K562 (cell line): ENCODE measurements around the gene ICAM2. TPM values are rescaled to one million over a fixed set of nuclear protein-coding genes. Genes with fewer than 3 reads are reported as not detected.

Experiments used
- CBFA2T2 ChIP-seq: fragments of 450-650 bp; conservative IDR thresholded peaks from 2 replicates; pipeline ENCODE4 v1.6.1; 2017; ENCODE audit warnings: mild to moderate bottlenecking
- CCNT2 ChIP-seq: IDR thresholded peaks from 2 replicates; pipeline ENCODE4 v1.6.1; 2011; ENCODE audit warnings: borderline replicate concordance, low read depth, mild to moderate bottlenecking, moderate library complexity, mixed read lengths, low read length; ENCODE audit not compliant: insufficient read length; ENCODE audit errors: extremely low read depth
- ESRRA ChIP-seq: fragments of 450-650 bp; IDR thresholded peaks from 2 replicates; pipeline ENCODE4 v1.6.1; 2014; ENCODE audit warnings: low read depth, mild to moderate bottlenecking, moderate library complexity, borderline replicate concordance
- KDM5B ChIP-seq: fragments of 200-600 bp; sonication (generic); IDR thresholded peaks from 2 replicates; pipeline ENCODE4 v1.6.1; 2012; ENCODE audit warnings: low read depth, mild to moderate bottlenecking, moderate library complexity, low read length, control low read depth, inconsistent platforms; ENCODE audit not compliant: insufficient replicate concordance
- LEF1 ChIP-seq: fragments of 450-650 bp; IDR thresholded peaks from 2 replicates; pipeline ENCODE4 v1.6.1; 2016; ENCODE audit warnings: mild to moderate bottlenecking
- MAFK ChIP-seq: IDR thresholded peaks from 2 replicates; pipeline ENCODE4 v1.6.1; 2011; ENCODE audit warnings: low read length, improper control_type of control experiment
- PCBP1 ChIP-seq: fragments of 200-400 bp; formaldehyde crosslinking; IDR thresholded peaks from 2 replicates; pipeline ENCODE4 v1.6.1; 2018; ENCODE audit warnings: mild to moderate bottlenecking, low read depth, low read length; ENCODE audit not compliant: poor library complexity, severe bottlenecking
- RBM22 ChIP-seq: fragments of 200-400 bp; formaldehyde crosslinking; IDR thresholded peaks from 2 replicates; pipeline ENCODE4 v1.6.1; 2018; ENCODE audit warnings: low read length, low read depth; ENCODE audit not compliant: poor library complexity, severe bottlenecking
- SOX6 ChIP-seq: fragments of 450-650 bp; IDR thresholded peaks from 2 replicates; pipeline ENCODE4 v1.6.1; 2014; ENCODE audit warnings: mild to moderate bottlenecking
- TCF3 ChIP-seq: sonication (generic); formaldehyde crosslinking; IDR thresholded peaks from 2 replicates; pipeline ENCODE4 v1.4.0; 2020; ENCODE audit warnings: mild to moderate bottlenecking, missing genetic modification reagents
- ZKSCAN8 ChIP-seq: fragments of 200-800 bp; sonication (Bioruptor generic); IDR thresholded peaks from 2 replicates; pipeline ENCODE4 v1.6.1; 2016; ENCODE audit warnings: missing genetic modification characterization, missing compliant biosample characterization
- ZNF589 ChIP-seq: fragments of 200-800 bp; sonication (Bioruptor generic); IDR thresholded peaks from 2 replicates; pipeline ENCODE4 v1.6.1; 2016; ENCODE audit warnings: low read depth, missing genetic modification characterization, missing compliant biosample characterization
- ZNF79 ChIP-seq: fragments of 250-450 bp; sonication (Bioruptor Pico); IDR thresholded peaks from 2 replicates; pipeline ENCODE4 v1.4.0; 2020; ENCODE audit warnings: low read depth, mild to moderate bottlenecking, moderate library complexity
- polyA plus RNA-seq, 8 experiments: library from polyadenylated mRNA; depleted of rRNA in 4 of 8; stranded (reverse) in 5 of 8; unstranded in 3 of 8; fragments of >200 nt; fragmentation: Nextera tagmentation in 2 of 8; fragmentation: Illumina TruSeq in 1 of 8; extraction: Ambion mirVana in 2 of 8; extraction: Trizol in 1 of 8; gene quantifications; 2 replicates each; pipeline versions ENCODE4 v1.2.1 to v1.2.3, GENCODE V29; 2011 to 2014; ENCODE audit warnings: inconsistent platforms in 1 of 8, missing spikeins in 1 of 8
- total RNA-seq, 7 experiments: library from RNA; depleted of rRNA in 6 of 7; stranded (reverse); fragments of >200 nt in 6 of 7; fragmentation: Illumina TruSeq in 2 of 7; extraction: Trizol in 2 of 7; gene quantifications; 2 replicates each; pipeline versions ENCODE4 v1.2.1 to v1.2.3, GENCODE V29; 2011 to 2021; ENCODE audit warnings: low replicate concordance in 1 of 7
- TF ChIP-seq, protein P1 (sequence below): sonication (generic); formaldehyde crosslinking; IDR thresholded peaks from 2 replicates; pipeline ENCODE4 v1.9.0; 2022; ENCODE audit warnings: mild to moderate bottlenecking, missing genetic modification reagents
- TF ChIP-seq, protein P2 (sequence below), 2 experiments: fragments of 450-650 bp in 1 of 2; sonication (generic) in 1 of 2; formaldehyde crosslinking in 1 of 2; IDR thresholded peaks in 1 of 2; conservative IDR thresholded peaks in 1 of 2; 2 replicates each; pipeline versions ENCODE4 v1.6.1 to v1.8.1; 2016 to 2023; ENCODE audit warnings: mild to moderate bottlenecking in 2 of 2, moderate library complexity in 2 of 2, inconsistent platforms in 1 of 2, missing genetic modification reagents in 1 of 2
- TF ChIP-seq, protein P3 (sequence below): sonication (generic); formaldehyde crosslinking; IDR thresholded peaks from 2 replicates; pipeline ENCODE4 v1.8.1; 2022; ENCODE audit warnings: missing genetic modification reagents
- TF ChIP-seq, protein P4 (sequence below): sonication (generic); formaldehyde crosslinking; IDR thresholded peaks from 2 replicates; pipeline ENCODE4 v1.8.1; 2023; ENCODE audit warnings: mild to moderate bottlenecking, missing genetic modification reagents, moderate library complexity
- TF ChIP-seq, protein P5 (sequence below): fragments of 250-450 bp; sonication (Bioruptor Pico); IDR thresholded peaks from 2 replicates; pipeline ENCODE4 v1.5.0; 2021
- TF ChIP-seq, protein P6 (sequence below): fragments of 250-450 bp; sonication (Bioruptor Pico); IDR thresholded peaks from 2 replicates; pipeline ENCODE4 v1.5.1; 2021; ENCODE audit warnings: mild to moderate bottlenecking

The ICAM2 gene
- total and polyA plus RNA-seq, 9 of the 15 experiments (the other 6 are each of a cell fraction or from before 2014, with no cell fraction given), result 37.9 to 89.4 (median 60.6) TPM

DNA sequence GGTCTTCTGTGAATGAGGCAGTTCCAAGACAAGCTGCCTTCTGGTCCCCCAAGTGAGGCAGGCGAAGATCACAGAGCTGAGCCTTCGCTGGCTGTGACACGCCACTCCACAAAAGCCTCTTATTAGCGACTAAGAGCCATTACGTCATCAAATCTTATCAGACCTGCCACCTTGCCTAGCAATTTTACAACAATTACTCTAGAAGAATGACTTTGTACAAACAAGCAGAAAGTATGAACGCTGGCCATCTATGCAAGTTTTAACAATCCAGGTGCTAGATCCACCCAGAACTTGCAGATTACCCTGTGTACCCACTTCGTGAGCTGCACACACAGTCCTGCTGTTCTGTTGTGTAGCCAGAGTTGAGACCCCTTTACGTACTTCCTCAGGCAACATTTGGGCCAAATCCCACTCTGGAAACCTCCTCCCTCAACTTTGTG lies 3.8 kb upstream of the ICAM2 start (continued):
- TF ChIP-seq, protein P1, sequence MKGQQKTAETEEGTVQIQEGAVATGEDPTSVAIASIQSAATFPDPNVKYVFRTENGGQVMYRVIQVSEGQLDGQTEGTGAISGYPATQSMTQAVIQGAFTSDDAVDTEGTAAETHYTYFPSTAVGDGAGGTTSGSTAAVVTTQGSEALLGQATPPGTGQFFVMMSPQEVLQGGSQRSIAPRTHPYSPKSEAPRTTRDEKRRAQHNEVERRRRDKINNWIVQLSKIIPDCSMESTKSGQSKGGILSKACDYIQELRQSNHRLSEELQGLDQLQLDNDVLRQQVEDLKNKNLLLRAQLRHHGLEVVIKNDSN (CRISPR knock-in tag), result no peak
- TF ChIP-seq, protein P2, sequence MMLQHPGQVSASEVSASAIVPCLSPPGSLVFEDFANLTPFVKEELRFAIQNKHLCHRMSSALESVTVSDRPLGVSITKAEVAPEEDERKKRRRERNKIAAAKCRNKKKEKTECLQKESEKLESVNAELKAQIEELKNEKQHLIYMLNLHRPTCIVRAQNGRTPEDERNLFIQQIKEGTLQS (IDR thresholded peaks at IDR 0.05), result peak; percentile 100
- TF ChIP-seq, protein P2 (CRISPR knock-in tag; conservative IDR thresholded peaks at IDR 0.05), result peak; percentile 93
- TF ChIP-seq ZNF589 (peak; percentile 88), PCBP1 (no peak), MAFK (peak; percentile 67), SOX6 (peak; percentile 100), TCF3 (CRISPR knock-in tag) (peak; percentile 96), KDM5B (no peak), RBM22 (no peak), ESRRA (no peak), ZKSCAN8 (CRISPR knock-in tag) (peak; percentile 67; the same call in 1 of the 2 replicates), LEF1 (peak; percentile 92), ZNF79 (no peak), CCNT2 (peak; percentile 22), CBFA2T2 (peak; percentile 84)
- TF ChIP-seq, protein P3, sequence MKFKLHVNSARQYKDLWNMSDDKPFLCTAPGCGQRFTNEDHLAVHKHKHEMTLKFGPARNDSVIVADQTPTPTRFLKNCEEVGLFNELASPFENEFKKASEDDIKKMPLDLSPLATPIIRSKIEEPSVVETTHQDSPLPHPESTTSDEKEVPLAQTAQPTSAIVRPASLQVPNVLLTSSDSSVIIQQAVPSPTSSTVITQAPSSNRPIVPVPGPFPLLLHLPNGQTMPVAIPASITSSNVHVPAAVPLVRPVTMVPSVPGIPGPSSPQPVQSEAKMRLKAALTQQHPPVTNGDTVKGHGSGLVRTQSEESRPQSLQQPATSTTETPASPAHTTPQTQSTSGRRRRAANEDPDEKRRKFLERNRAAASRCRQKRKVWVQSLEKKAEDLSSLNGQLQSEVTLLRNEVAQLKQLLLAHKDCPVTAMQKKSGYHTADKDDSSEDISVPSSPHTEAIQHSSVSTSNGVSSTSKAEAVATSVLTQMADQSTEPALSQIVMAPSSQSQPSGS (CRISPR knock-in tag), result 0 out of 2 replicates have a peak, but pooled peaks have one; percentile 52
- TF ChIP-seq, protein P4, sequence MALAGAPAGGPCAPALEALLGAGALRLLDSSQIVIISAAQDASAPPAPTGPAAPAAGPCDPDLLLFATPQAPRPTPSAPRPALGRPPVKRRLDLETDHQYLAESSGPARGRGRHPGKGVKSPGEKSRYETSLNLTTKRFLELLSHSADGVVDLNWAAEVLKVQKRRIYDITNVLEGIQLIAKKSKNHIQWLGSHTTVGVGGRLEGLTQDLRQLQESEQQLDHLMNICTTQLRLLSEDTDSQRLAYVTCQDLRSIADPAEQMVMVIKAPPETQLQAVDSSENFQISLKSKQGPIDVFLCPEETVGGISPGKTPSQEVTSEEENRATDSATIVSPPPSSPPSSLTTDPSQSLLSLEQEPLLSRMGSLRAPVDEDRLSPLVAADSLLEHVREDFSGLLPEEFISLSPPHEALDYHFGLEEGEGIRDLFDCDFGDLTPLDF (CRISPR knock-in tag), result 0 out of 2 replicates have a peak, but pooled peaks have one; percentile 44
- TF ChIP-seq, protein P5, sequence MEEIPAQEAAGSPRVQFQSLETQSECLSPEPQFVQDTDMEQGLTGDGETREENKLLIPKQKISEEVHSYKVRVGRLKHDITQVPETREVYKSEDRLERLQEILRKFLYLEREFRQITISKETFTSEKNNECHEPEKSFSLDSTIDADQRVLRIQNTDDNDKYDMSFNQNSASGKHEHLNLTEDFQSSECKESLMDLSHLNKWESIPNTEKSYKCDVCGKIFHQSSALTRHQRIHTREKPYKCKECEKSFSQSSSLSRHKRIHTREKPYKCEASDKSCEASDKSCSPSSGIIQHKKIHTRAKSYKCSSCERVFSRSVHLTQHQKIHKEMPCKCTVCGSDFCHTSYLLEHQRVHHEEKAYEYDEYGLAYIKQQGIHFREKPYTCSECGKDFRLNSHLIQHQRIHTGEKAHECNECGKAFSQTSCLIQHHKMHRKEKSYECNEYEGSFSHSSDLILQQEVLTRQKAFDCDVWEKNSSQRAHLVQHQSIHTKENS (CRISPR knock-in tag), result no peak
- TF ChIP-seq, protein P6, sequence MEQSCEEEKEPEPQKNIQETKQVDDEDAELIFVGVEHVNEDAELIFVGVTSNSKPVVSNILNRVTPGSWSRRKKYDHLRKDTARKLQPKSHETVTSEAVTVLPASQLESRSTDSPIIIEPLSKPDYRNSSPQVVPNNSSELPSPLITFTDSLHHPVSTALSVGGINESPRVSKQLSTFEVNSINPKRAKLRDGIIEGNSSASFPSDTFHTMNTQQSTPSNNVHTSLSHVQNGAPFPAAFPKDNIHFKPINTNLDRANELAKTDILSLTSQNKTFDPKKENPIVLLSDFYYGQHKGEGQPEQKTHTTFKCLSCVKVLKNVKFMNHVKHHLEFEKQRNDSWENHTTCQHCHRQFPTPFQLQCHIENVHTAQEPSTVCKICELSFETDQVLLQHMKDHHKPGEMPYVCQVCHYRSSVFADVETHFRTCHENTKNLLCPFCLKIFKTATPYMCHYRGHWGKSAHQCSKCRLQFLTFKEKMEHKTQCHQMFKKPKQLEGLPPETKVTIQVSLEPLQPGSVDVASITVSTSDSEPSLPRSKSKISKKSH (CRISPR knock-in tag), result no peak
